MG63 (cell line): ENCODE measurements around the gene DNAH17. TPM values are rescaled to one million over a fixed set of nuclear protein-coding genes. Genes with fewer than 3 reads are reported as not detected.
"Not testable (repeated sequence)": the region's sequence is repeated elsewhere in the genome, so short reads cannot be mapped to it uniquely, and the experiment has no call there.

Experiments
- DNase-seq: peaks from one replicate; pipeline ENCODE4 v3.0.0-alpha.2; 2020
- H3K27me3 ChIP-seq: fragments of 250-450 bp; sonication (Bioruptor Pico); 2 replicates; pipeline ENCODE4 v1.5.1; 2020; ENCODE audit warnings: mild to moderate bottlenecking, moderate library complexity
- H3K36me3 ChIP-seq: fragments of 250-450 bp; sonication (Bioruptor Pico); 2 replicates; pipeline ENCODE4 v1.5.1; 2020; ENCODE audit warnings: mild to moderate bottlenecking, moderate library complexity
- H3K4me3 ChIP-seq: fragments of 250-450 bp; sonication (Bioruptor Pico); 2 replicates; pipeline ENCODE4 v1.5.1; 2020; ENCODE audit warnings: mild to moderate bottlenecking, moderate library complexity
- H3K9me3 ChIP-seq: fragments of 250-450 bp; sonication (Bioruptor Pico); 2 replicates; pipeline ENCODE4 v1.5.1; 2020; ENCODE audit warnings: mild to moderate bottlenecking, moderate library complexity
- total RNA-seq: library from RNA; depleted of rRNA; stranded (reverse); fragments of >200 nt; shearing (Covaris generic); gene quantifications from 2 replicates; pipeline ENCODE4 v1.2.3, GENCODE V29; 2014; ENCODE audit warnings: low replicate concordance

DNAH17 gene
- total RNA-seq, 1 experiment from 2014 or later = not detected

GRCh38 chr17:78525511-78526160, 51.6 kb downstream of the DNAH17 start:
- H3K27me3 ChIP-seq = no peaks in the 10 kb centered on the region
- H3K4me3 ChIP-seq = no peak overlapping the region
- H3K36me3 ChIP-seq = no peaks in the 10 kb centered on the region
- no peak for DNase-seq
- H3K9me3 ChIP-seq = no peaks in the 10 kb centered on the region

GRCh38 chr17:78524870-78525510, 52.2 kb downstream of the DNAH17 start:
- Histone ChIP-seq H3K27me3 (no peaks in the 10 kb centered on the region), H3K36me3 (no peaks in the 10 kb centered on the region), H3K4me3 (no peak overlapping the region), H3K9me3 (no peaks in the 10 kb centered on the region)
- DNase-seq = no peak

- no peaks in the 10 kb centered on the region for H3K9me3 ChIP-seq
- H3K36me3 ChIP-seq = no peaks in the 10 kb centered on the region
- H3K4me3 ChIP-seq = no peak overlapping the region
- no peaks in the 10 kb centered on the region for H3K27me3 ChIP-seq
- no peak for DNase-seq
Observed at GRCh38 chr17:78523934-78524655, 53.1 kb downstream of the DNAH17 start.

- Histone ChIP-seq H3K9me3 (no peaks in the 10 kb centered on the region), H3K36me3 (no peaks in the 10 kb centered on the region), H3K4me3 (no peak overlapping the region), H3K27me3 (peaks cover 4% of the 10 kb centered on the region; the same call in 1 of the 2 replicates)
- DNase-seq = no peak
Observed at GRCh38 chr17:78522031-78522809, 55.0 kb downstream of the DNAH17 start.

GRCh38 chr17:78517421-78517820, 59.8 kb downstream of the DNAH17 start:
- H3K27me3 ChIP-seq = peaks cover 4% of the 10 kb centered on the region; the same call in 1 of the 2 replicates
- DNase-seq = no peak
- no peak overlapping the region for H3K4me3 ChIP-seq
- no peaks in the 10 kb centered on the region for H3K9me3 ChIP-seq
- H3K36me3 ChIP-seq = no peaks in the 10 kb centered on the region

GRCh38 chr17:78515480-78515879, 61.7 kb downstream of the DNAH17 start:
- H3K36me3 ChIP-seq = no peaks in the 10 kb centered on the region
- H3K27me3 ChIP-seq = peaks cover 4% of the 10 kb centered on the region; the same call in 1 of the 2 replicates
- DNase-seq = no peak
- no peaks in the 10 kb centered on the region for H3K9me3 ChIP-seq
- H3K4me3 ChIP-seq = no peak overlapping the region

GRCh38 chr17:78514521-78514920, 62.7 kb downstream of the DNAH17 start:
- H3K36me3 ChIP-seq = no peaks in the 10 kb centered on the region
- H3K27me3 ChIP-seq = peaks cover 4% of the 10 kb centered on the region; the same call in 1 of the 2 replicates
- no peak overlapping the region for H3K4me3 ChIP-seq
- no peaks in the 10 kb centered on the region for H3K9me3 ChIP-seq
- no peak for DNase-seq

GRCh38 chr17:78512976-78513375, 64.2 kb downstream of the DNAH17 start:
- Histone ChIP-seq H3K4me3 (no peak overlapping the region), H3K9me3 (no peaks in the 10 kb centered on the region), H3K36me3 (no peaks in the 10 kb centered on the region), H3K27me3 (peaks cover 2% of the 10 kb centered on the region; the same call in 1 of the 2 replicates)
- no peak for DNase-seq

- Histone ChIP-seq H3K27me3 (peaks cover 2% of the 10 kb centered on the region), H3K9me3 (no peaks in the 10 kb centered on the region), H3K4me3 (no peak overlapping the region), H3K36me3 (no peaks in the 10 kb centered on the region)
- no peak for DNase-seq
Observed at GRCh38 chr17:78510141-78511075, 66.8 kb downstream of the DNAH17 start.

GRCh38 chr17:78507526-78507925, 69.7 kb downstream of the DNAH17 start:
- Histone ChIP-seq H3K4me3 (no peak overlapping the region), H3K9me3 (no peaks in the 10 kb centered on the region), H3K27me3 (peaks cover 4% of the 10 kb centered on the region), H3K36me3 (no peaks in the 10 kb centered on the region)
- DNase-seq = no peak

GRCh38 chr17:78506454-78507309, 70.5 kb downstream of the DNAH17 start:
- peaks cover 4% of the 10 kb centered on the region for H3K27me3 ChIP-seq
- no peaks in the 10 kb centered on the region for H3K36me3 ChIP-seq
- no peak overlapping the region for H3K4me3 ChIP-seq
- H3K9me3 ChIP-seq = no peaks in the 10 kb centered on the region
- DNase-seq = no peak

GRCh38 chr17:78504156-78504925, 72.9 kb downstream of the DNAH17 start:
- peaks cover 4% of the 10 kb centered on the region for H3K27me3 ChIP-seq
- no peaks in the 10 kb centered on the region for H3K36me3 ChIP-seq
- no peak for DNase-seq
- no peaks in the 10 kb centered on the region for H3K9me3 ChIP-seq
- H3K4me3 ChIP-seq = no peak overlapping the region

GRCh38 chr17:78503388-78503787, 73.8 kb downstream of the DNAH17 start:
- not testable (repeated sequence) for H3K4me3 ChIP-seq, H3K9me3 ChIP-seq, H3K27me3 ChIP-seq, DNase-seq, H3K36me3 ChIP-seq

- Histone ChIP-seq H3K27me3 (peaks cover 2% of the 10 kb centered on the region; the same call in 1 of the 2 replicates), H3K36me3 (no peaks in the 10 kb centered on the region), H3K4me3 (no peak overlapping the region), H3K9me3 (no peaks in the 10 kb centered on the region)
- no peak for DNase-seq
Observed at GRCh38 chr17:78502611-78503148, 74.5 kb downstream of the DNAH17 start.
